GM21737 (cell line): ENCODE results near the gene CGB5.
"Not testable (repeated sequence)": the region's sequence is repeated elsewhere in the genome, so short reads cannot be mapped to it uniquely, and the experiment has no call there.

Experiments
- ATAC-seq: cut with Tn5 transposase; IDR thresholded peaks from one replicate; pipeline ENCODE4 v1.9.1; 2021; ENCODE audit warnings: mild to moderate bottlenecking, moderate library complexity; ENCODE audit not compliant: unreplicated experiment

Gene CGB5

DNA sequence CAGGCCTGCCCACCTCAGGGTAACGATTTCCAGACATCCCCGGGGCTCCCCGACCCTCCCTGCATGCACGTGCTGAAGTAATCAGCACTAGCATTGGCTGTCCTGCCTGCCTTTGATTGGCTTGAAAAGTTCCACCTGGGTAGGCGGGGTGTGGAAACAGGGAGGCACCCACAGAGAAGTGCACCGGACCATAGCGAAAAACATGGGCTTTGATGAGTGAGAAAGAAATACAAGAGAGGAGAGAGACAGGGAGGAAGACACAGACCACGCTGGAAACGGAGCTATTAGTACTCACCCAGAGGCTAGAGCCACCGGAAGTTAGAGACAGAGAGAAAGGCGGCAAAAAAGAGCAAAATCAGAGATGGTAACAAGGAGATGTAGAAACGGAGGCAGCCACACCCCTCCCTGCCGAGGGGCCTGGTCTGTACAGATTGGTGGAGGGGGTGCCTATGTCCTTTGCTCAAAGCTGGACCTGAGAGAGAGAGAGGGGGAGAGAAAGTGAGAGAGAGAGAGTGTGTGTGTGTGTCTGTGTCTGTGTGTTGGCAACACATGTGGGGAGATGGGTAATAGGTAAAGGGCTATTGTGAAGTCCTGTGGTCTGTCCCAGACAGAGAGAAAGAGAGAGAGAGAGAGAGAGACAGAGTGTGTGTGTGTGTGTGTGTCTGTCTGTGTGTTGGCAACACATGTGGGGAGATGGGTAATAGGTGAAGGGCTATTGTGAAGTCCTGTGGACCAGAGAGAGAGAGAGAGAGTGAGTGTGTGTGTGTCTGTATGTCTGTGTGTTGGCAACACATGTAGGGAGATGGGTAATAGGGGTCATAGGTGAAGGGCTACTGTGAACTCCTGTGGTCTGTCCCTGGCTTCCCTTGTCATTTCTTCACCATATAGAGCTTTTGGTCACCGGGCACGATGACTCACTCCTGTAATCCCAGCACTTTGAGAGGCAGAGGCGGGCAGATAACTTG, 22.4 kb upstream of the CGB5 start:
- no peak for ATAC-seq

DNA sequence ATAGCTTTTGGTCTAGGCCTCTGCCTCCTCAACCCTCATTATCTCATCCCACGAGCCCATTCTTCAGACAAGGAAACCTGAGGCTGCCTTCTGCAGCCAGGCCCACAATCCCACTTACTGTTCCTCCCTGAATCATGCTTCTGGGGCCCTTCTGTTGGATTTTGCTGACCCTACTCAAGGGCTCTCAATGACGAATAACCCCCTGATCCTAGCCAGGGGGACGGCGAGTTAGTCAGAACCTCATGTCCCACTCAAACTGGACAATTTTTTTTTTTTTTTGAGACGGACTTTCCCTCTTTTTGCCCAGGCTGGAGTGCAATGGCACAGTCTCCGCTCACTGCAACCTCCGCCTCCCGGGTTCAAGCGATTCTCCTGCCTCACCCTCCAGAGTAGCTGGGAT, 21.5 kb upstream of the CGB5 start:
- ATAC-seq: no peak

DNA sequence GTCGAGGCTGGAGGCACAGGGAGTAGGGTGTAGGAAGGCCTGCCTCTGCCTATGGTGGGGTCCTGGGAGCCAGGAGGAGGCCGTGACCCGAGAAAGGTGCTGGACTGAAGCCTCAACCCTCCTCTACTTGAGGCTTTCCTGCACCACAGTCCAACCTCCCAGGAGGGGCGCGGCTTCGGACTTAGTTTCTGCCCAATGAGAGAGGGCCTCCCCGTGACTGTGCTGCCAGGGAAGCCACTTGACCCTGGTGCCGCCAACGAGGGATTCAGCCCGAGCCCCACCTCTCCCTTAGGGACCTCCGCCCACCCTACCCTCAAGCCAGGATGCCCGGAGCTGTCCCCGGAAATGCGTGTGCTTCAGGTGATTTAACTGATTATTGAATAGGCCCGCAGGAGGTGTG, 19.4 kb upstream of the CGB5 start, which contains the start of gene CGB3:
CGB3 (minus strand) TSS at position 101 of the 400 bp plus-strand sequence. CDS start 362 bp downstream, outside the sequence.
- ATAC-seq: not testable (repeated sequence)

DNA sequence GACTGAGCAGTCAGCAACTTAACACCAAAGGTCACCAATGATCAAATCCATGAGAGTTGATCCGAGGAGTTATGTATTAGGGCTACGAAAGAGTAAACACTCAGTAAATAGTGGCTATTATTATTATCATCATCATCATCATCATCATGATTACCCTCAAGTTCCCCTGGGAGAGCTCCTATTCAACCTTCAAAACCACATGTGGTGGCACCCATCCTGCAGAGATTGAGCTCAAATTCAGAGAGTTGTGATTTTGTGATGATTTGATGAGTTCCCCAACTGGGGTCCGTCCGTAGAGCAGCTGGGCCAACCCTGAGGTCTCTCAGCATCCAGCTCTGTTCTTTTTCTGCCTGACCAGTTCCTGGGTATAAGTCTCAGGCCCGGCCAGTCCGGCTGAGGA, 18.6 kb upstream of the CGB5 start:
- not testable (repeated sequence) for ATAC-seq

DNA sequence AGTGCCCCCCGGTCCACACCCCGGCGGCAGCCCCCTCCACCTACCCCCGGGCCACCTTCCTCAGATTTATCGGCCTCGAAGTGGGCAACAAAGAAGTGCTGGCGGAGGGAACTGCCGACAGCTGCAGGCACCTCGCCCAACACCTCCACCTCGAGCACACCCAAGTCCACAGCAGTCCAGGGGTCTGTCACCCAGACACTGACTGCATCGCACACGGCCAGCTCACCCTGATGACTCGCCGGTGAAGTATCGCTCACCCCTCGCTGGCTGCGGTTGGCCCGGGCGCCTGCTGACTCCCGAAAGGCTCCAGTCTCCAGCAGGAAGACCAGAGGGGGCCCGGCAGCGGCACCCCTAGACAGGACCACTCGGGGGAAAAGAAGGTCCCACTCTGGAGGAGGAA, 18.0 kb upstream of the CGB5 start:
- not testable (repeated sequence) for ATAC-seq

DNA sequence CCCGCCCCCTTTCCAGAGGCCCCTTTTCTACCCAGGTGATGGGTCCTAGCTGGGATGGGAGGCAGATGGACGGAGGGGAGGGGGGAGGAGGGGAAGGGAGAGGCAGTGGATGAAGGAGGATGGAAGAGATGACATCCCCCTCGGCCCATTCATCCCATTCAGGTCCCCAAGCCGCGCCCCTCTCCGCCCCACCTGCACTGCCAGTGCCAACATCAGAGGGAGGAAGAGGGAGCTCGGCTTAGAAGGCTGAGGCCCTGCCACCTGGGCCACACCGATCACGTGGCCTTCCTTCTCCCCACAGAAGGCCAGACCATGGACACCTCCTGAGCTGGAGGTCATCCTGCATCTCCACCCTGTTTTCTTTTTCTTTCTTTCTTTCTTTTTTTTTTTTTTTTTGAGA, 15.0 kb upstream of the CGB5 start:
- not testable (repeated sequence) for ATAC-seq

DNA sequence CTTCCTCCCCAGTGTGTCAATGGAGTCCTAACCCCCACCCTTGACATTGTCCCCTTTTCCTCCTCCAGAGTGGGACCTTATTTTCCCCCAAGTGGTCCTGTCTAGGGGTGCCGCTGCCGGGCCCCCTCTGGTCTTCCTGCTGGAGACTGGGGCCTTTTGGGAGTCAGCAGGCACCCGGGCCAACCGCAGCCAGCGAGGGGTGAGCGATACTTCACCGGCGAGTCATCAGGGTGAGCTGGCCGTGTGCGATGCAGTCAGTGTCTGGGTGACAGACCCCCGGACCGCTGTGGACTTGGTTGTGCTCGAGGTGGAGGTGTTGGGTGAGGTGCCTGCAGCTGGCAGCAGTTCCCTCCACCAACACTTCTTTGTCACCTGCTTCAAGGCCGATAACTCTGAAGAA, 13.9 kb upstream of the CGB5 start:
- ATAC-seq: not testable (repeated sequence)

DNA sequence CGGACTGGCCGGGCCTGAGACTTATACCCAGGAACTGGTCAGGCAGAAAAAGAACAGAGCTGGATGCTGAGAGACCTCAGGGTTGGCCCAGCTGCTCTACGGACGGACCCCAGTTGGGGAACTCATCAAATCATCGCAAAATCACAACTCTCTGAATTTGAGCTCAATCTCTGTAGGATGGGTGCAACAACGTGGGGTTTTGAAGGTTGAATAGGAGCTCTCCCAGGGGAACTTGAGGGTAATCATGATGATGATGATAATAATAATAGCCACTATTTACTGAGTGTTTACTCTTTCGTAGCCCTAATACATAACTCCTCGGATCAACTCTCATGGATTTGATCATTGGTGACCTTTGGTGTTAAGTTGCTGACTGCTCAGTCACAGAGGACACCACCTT, 13.3 kb upstream of the CGB5 start:
- not testable (repeated sequence) for ATAC-seq

DNA sequence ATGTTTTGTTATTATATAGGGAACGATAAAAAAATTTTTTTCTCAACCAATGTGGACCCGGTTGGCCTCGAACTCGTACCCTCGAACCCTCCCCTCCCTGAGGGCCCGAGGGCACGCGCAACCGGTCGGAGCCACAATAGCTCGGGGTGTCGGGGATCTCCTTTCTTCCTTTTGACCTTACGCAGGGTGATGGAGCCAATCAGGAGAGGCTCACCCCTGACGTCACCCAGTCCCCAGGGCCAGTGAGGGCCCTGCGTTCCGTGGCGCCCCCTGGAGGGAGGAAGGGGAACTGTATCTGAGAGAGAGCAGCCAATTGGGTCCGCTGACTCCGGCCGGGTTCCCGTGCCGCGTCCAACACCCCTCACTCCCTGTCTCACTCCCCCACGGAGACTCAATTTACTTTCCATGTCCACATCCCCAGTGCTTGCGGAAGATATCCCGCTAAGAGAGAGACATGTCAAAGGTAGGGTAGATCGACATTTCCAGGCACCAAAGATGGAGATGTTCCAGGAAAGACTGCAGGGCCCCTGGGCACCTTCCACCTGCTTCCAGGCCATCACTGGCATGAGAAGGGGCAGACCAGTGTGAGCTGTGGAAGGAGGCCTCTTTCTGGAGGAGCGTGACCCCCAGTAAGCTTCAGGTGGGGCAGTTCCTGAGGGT, 11.9 kb upstream of the CGB5 start, which contains the start of gene CGB2:
CGB2 (plus strand) TSS at position 249 of the 660 bp plus-strand sequence; CDS start at position 455, 206 bp downstream.
- not testable (repeated sequence) for ATAC-seq

DNA sequence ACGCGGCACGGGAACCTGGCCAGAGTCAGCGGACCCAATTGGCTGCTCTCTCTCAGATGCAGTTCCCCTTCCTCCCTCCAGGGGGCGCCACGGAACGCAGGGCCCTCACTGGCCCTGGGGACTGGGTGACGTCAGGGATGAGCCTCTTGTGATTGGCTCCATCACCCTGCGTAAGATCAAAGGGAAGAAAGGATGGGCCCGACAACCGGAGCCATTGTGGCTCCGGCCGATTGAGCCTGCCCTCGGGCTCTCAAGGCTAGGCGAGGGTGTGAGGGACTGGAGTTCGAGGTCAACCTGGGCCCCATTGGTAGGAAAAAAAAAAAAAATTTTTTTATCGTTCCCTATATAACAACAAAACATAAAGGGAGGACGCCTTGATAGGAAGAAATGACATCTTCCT, 6.8 kb upstream of the CGB5 start, which contains the start of gene CGB1:
CGB1 (minus strand) TSS at position 81 of the 400 bp plus-strand sequence. CDS start 184 bp downstream, outside the sequence.
- not testable (repeated sequence) for ATAC-seq

DNA sequence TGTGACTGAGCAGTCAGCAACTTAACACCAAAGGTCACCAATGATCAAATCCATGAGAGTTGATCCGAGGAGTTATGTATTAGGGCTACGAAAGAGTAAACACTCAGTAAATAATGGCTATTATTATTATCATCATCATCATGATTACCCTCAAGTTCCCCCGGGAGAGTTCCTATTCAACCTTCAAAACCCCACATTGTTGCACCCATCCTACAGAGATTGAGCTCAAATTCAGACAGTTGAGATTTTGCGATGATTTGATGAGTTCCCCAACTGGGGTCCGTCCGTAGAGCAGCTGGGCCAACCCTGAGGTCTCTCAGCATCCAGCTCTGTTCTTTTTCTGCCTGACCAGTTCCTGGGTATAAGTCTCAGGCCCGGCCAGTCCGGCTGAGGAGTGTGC, 5.5 kb upstream of the CGB5 start:
- not testable (repeated sequence) for ATAC-seq

DNA sequence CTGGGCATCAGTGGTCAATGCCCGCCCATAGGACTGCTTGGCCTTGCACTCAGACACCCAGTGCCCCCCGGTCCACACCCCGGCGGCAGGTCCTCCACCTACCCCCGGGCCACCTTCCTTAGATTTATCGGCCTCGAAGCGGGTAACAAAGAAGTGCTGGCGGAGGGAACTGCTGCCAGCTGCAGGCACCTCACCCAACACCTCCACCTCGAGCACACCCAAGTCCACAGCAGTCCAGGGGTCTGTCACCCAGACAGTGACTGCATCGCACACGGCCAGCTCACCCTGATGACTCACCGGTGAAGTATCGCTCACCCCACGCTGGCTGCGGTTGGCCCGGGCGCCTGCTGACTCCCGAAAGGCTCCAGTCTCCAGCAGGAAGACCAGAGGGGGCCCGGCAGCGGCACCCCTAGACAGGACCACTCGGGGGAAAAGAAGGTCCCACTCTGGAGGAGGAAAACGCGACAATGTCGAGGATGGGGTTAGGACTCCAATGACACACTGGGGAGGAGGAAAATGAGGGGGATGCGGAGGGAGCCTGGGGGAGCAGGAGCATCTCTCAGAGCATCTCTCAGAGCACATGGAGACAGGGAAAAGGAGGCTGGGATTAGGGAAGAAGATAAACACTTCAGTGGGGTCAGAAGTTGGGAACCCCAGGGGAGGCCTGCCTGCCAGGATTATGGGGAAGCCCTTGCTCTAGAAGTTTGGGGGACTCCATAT, 4.9 kb upstream of the CGB5 start:
- ATAC-seq: not testable (repeated sequence)

DNA sequence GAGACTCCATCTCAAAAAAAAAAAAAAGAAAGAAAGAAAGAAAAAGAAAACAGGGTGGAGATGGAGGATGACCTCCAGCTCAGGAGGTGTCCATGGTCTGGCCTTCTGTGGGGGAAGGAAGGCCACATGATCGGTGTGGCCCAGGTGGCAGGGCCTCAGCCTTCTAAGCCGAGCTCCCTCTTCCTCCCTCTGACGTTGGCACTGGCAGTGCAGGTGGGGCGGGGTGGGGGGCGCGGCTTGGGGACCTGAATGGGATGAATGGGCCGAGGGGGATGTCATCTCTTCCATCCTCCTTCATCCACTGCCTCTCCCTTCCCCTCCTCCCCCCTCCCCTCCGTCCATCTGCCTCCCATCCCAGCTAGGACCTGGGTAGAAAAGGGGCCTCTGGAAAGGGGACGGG, 3.9 kb upstream of the CGB5 start:
- not testable (repeated sequence) for ATAC-seq

DNA sequence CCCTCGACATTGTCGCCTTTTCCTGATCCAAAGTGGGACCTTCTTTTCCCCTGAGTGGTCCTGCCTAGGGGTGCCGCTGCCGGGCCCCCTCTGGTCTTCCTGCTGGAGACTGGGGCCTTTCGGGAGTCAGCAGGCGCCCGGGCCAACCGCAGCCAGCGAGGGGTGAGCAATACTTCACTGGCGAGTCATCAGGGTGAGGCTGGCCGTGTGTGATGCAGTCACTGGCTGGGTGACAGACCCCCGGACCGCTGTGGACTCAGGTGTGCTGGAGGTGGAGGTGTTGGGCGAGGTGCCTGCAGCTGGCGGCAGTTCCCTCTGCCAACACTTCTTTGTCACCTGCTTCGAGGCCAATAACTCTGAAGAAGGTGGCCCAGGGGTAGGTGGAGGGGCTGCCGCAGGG, 1.5 kb upstream of the CGB5 start:
- no peak for ATAC-seq

DNA sequence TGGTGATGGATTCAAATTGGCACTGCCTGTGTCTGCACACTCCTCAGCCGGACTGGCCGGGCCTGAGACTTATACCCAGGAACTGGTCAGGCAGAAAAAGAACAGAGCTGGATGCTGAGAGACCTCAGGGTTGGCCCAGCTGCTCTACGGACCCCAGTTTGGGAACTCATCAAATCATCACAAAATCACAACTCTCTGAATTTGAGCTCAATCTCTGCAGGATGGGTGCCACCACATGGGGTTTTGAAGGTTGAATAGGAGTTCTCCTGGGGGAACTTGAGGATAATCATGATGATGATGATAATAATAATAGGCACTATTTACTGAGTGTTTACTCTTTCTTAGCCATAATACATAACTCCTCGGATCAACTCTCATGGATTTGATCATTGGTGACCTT, 982 bp upstream of the CGB5 start:
- not testable (repeated sequence) for ATAC-seq

DNA sequence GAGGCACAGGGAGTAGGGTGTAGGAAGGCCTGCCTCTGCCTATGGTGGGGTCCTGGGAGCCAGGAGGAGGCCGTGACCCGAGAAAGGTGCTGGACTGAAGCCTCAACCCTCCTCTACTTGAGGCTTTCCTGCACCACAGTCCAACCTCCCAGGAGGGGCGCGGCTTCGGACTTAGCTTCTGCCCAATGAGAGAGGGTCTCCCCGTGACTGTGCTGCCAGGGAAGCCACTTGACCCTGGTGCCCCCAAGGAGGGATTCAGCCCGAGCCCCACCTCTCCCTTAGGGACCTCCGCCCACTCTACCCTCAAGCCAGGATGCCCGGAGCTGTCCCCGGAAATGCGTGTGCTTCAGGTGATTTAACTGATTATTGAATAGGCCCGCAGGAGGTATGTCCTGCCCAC, 5.4 kb downstream of the CGB5 start, which contains the start of gene CGB8:
CGB8 (minus strand) TSS at position 101 of the 400 bp plus-strand sequence. CDS start 372 bp downstream, outside the sequence.
- ATAC-seq: not testable (repeated sequence)

DNA sequence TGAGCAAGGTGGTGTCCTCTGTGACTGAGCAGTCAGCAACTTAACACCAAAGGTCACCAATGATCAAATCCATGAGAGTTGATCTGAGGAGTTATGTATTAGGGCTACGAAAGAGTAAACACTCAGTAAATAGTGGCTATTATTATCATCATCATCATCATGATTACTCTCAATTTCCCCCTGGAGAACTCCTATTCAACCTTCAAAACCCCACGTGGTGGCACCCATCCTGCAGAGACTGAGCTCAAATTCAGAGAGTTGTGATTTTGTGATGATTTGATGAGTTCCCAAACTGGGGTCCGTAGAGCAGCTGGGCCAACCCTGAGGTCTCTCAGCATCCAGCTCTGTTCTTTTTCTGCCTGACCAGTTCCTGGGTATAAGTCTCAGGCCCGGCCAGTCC, 6.2 kb downstream of the CGB5 start:
- not testable (repeated sequence) for ATAC-seq

DNA sequence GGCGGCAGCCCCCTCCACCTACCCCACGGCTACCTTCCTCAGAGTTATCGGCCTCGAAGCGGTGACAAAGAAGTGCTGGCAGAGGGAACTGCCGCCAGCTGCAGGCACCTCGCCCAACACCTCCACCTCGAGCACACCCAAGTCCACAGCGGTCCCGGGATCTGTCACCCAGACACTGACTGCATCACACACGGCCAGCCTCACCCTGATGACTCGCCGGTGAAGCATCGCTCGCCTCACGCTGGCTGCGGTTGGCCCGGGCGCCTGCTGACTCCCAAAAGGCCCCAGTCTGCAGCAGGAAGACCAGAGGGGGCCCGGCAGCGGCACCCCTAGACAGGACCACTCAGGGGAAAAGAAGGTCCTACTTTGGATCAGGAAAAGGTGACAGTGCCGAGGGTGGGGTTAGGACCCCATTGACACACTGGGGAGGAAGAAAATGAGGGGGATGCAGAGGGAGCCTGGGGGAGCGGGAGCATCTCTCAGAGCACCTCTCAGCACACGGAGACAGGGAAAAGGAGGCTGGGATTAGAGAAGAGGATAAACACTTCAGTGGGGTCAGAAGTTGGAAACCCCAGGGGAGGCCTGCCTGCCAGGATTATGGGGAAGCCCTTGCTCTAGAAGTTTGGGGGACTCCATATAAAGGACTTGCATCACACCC, 6.9 kb downstream of the CGB5 start:
- ATAC-seq: not testable (repeated sequence)

DNA sequence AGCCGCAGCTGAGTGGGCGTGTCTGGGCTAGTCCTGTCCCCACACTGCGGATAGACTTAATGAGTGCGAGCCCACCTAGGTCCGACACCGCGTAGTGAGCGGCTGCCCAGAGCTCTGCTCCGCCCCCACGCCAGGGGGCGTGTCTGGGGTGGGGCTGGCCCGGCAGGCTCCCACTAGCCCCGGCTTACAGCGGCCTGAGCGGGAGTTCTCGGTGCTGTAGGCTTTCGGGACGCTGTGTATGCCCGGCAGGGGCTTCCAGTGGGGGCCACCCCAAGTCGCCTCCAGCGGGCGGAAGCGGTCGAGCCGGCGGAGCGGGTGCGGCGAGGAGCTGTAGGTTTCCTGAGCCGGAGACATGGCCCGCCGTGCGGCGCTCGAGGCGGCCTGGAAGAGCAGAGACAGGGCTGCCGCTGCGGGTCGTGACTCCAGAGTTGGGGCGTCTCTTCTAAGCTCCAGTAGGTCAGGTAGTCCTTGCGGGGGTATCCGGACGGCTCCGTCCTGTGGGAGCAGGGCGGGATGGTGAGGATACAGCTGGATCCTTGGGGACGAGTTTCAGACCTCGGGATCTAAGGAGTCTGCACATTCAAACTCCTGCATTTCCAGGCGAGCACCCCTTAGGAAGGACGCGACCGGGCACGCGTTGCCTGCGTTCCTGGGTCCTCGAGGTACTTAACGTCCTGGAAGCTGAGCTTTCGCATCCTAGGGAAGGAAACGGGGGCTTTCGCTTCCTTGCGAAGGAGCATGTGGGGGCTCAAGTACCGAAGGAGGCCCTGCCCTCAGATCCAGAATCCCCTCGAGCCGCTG, 12.7 kb downstream of the CGB5 start:
- no peak for ATAC-seq
